WERI-Rb-1 (cell line): Measurements from ENCODE around the gene IER3.
"Not testable (repeated sequence)": the region's sequence is repeated elsewhere in the genome, so short reads cannot be mapped to it uniquely, and the experiment has no call there.

Experiments used
- DNase-seq: peaks from one replicate; pipeline ENCODE4 v3.0.0-alpha.2; 2020
- H3K27ac ChIP-seq: fragments of 250-450 bp; sonication (Bioruptor Pico); 2 replicates; pipeline ENCODE4 v1.5.1; 2020; ENCODE audit warnings: mild to moderate bottlenecking, moderate library complexity
- H3K27me3 ChIP-seq: fragments of 250-450 bp; sonication (Bioruptor Pico); 2 replicates; pipeline ENCODE4 v1.5.1; 2021; ENCODE audit warnings: mild to moderate bottlenecking, low read depth, moderate library complexity; ENCODE audit not compliant: insufficient read depth, severe bottlenecking
- H3K36me3 ChIP-seq: fragments of 250-450 bp; sonication (Bioruptor Pico); 2 replicates; pipeline ENCODE4 v1.5.1; 2020; ENCODE audit warnings: mild to moderate bottlenecking, moderate library complexity
- H3K4me3 ChIP-seq: 2 replicates; pipeline ENCODE4 v1.5.1; 2011; ENCODE audit warnings: low read depth, mild to moderate bottlenecking, control low read depth, low read length
- H3K9me3 ChIP-seq: fragments of 250-450 bp; sonication (Bioruptor Pico); 2 replicates; pipeline ENCODE4 v1.5.1; 2021; ENCODE audit warnings: mild to moderate bottlenecking, moderate library complexity; ENCODE audit not compliant: severe bottlenecking
- CTCF ChIP-seq: IDR thresholded peaks from 2 replicates; pipeline ENCODE4 v1.5.1; 2011; ENCODE audit warnings: low read depth, mild to moderate bottlenecking, control low read depth, inconsistent platforms, low read length

IER3 gene

GRCh38 chr6:30721198-30722024 lies 22.9 kb downstream of the IER3 start:
- peak overlapping the region; percentile 100 for H3K4me3 ChIP-seq
- H3K27me3 ChIP-seq: no peaks in the 10 kb centered on the region
- DNase-seq: peak; percentile 97
- H3K36me3 ChIP-seq: peaks cover 58% of the 10 kb centered on the region
- H3K9me3 ChIP-seq: peaks cover 6% of the 10 kb centered on the region
- TF ChIP-seq CTCF: peak; percentile 50
- peak overlapping the region; percentile 98 for H3K27ac ChIP-seq

DNA sequence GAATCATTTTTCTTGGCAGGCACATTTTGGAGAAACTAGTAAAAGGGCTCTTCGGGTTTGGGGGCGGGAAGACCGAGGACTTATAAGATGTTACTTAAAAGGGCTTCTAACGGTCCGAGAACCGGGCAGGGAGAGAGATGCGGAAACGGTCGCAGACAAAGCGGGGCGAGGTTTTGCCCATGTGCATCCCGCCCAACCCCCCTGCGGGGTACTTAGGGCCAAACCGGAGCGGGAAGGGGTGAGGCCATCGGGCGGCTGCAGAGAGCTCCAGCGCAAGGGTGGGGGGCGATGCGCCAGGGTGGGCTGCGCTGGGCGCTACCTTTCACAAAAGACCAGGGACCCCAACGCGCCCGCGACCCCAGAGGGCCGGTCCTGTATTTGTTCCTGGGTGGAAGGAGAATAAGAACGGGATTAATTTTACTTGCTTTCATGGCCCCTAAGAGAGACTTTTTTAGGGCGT lies 23.6 kb downstream of the IER3 start:
- Histone ChIP-seq H3K9me3 (peaks cover 6% of the 10 kb centered on the region), H3K36me3 (peaks cover 54% of the 10 kb centered on the region), H3K27me3 (no peaks in the 10 kb centered on the region), H3K27ac (peak overlapping the region; percentile 98), H3K4me3 (peak overlapping the region; percentile 100)
- peak; percentile 89 for DNase-seq
- TF ChIP-seq CTCF: no peak

GRCh38 chr6:30719791-30720737 lies 24.3 kb downstream of the IER3 start, which contains the start of gene TUBB:
TSS of gene TUBB (plus strand) at chr6:30720352. CDS start at chr6:30720507, 155 bp downstream.
- Histone ChIP-seq H3K27me3 (no peaks in the 10 kb centered on the region), H3K27ac (peak within 1 kb of the TSS; percentile 98), H3K4me3 (peak within 1 kb of the TSS; percentile 100), H3K9me3 (peaks cover 6% of the 10 kb centered on the region), H3K36me3 (peaks cover 47% of the 10 kb centered on the region)
- no peak for TF ChIP-seq CTCF
- DNase-seq: peak; percentile 100

DNA sequence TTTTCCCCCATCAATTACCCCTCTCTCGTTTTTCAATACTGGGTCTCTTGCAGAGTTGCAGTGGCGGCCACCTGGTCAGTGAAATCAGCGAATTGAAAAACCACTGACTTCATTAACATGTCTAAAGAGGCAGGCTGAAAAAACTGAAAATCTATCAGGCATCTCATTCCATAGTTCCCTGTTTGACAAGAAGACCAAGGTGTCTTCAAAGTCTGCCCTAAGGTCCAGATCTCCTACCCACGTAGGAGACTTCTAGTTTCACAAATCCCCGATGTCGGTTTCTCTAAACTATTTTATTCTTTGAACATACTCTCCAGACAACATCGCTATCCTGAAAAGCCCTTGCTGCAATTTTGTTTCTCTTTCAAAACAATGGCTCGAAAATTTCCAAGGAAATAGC lies 25.0 kb downstream of the IER3 start:
- H3K36me3 ChIP-seq: peaks cover 40% of the 10 kb centered on the region
- peak overlapping the region; percentile 100 for H3K4me3 ChIP-seq
- no peak for DNase-seq
- peak overlapping the region; percentile 98 for H3K27ac ChIP-seq
- H3K27me3 ChIP-seq: no peaks in the 10 kb centered on the region
- TF ChIP-seq CTCF: no peak
- H3K9me3 ChIP-seq: peaks cover 6% of the 10 kb centered on the region

- not testable (repeated sequence) for H3K27me3 ChIP-seq, DNase-seq, H3K9me3 ChIP-seq
- peak overlapping the region; percentile 25 for H3K4me3 ChIP-seq
- peak overlapping the region; percentile 56 for H3K27ac ChIP-seq
- peaks cover 27% of the 10 kb centered on the region for H3K36me3 ChIP-seq
Observed at GRCh38 chr6:30717845-30718720, 26.3 kb downstream of the IER3 start.
